ENCODE measurements around the gene CELA3B.

The CELA3B gene

GRCh38 chr1:22030057-22030456, 53.2 kb downstream of the CELA3B start:
- TF ChIP-seq POLR2AphosphoS5 (IDR thresholded peaks at IDR 0.05; ENCODE audit: low read depth, low read length) (no peak), TAF1 (IDR thresholded peaks at IDR 0.05; ENCODE audit: borderline replicate concordance, insufficient read depth, low read length) (no peak), SIN3A (IDR thresholded peaks at IDR 0.05; ENCODE audit: borderline replicate concordance, insufficient read depth, low read length) (no peak), FOXP2 (optimal IDR thresholded peaks at IDR 0.05; ENCODE audit: borderline replicate concordance, extremely low read depth, extremely low read length, insufficient read depth) (no peak)
- TF ChIP-seq, protein P1, sequence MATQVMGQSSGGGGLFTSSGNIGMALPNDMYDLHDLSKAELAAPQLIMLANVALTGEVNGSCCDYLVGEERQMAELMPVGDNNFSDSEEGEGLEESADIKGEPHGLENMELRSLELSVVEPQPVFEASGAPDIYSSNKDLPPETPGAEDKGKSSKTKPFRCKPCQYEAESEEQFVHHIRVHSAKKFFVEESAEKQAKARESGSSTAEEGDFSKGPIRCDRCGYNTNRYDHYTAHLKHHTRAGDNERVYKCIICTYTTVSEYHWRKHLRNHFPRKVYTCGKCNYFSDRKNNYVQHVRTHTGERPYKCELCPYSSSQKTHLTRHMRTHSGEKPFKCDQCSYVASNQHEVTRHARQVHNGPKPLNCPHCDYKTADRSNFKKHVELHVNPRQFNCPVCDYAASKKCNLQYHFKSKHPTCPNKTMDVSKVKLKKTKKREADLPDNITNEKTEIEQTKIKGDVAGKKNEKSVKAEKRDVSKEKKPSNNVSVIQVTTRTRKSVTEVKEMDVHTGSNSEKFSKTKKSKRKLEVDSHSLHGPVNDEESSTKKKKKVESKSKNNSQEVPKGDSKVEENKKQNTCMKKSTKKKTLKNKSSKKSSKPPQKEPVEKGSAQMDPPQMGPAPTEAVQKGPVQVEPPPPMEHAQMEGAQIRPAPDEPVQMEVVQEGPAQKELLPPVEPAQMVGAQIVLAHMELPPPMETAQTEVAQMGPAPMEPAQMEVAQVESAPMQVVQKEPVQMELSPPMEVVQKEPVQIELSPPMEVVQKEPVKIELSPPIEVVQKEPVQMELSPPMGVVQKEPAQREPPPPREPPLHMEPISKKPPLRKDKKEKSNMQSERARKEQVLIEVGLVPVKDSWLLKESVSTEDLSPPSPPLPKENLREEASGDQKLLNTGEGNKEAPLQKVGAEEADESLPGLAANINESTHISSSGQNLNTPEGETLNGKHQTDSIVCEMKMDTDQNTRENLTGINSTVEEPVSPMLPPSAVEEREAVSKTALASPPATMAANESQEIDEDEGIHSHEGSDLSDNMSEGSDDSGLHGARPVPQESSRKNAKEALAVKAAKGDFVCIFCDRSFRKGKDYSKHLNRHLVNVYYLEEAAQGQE (IDR thresholded peaks at IDR 0.05; ENCODE audit: insufficient read depth in 1 of 2, low read depth in 2 of 2, low read length in 2 of 2): no peak

DNA sequence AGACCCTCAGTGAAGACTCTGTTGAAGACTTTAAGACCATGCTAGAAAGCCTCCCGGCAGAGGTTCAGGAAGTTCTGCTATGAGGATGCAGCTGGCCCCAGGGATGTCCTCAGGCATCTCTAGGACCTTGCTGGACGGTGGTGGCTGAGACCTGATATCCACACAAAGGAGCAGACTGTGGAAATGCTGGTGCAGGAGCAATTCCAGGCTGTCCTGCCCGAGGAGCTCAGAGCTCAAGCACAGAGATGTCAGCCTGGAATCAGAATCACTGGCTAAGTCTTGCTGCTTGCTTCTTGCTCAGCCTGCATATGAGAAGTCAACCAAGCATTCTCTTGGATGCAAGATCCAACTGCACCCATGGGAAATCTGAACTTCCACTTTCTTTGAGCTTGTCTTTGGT, 53.7 kb downstream of the CELA3B start:
- TF ChIP-seq TAF1 (IDR thresholded peaks at IDR 0.05; ENCODE audit: borderline replicate concordance, insufficient read depth, low read length): no peak
- no peak for TF ChIP-seq SIN3A (IDR thresholded peaks at IDR 0.05; ENCODE audit: borderline replicate concordance, insufficient read depth, low read length)
- TF ChIP-seq, protein P1 (IDR thresholded peaks at IDR 0.05; ENCODE audit: insufficient read depth in 1 of 2, low read depth in 2 of 2, low read length in 2 of 2): no peak
- no peak for TF ChIP-seq POLR2AphosphoS5 (IDR thresholded peaks at IDR 0.05; ENCODE audit: low read depth, low read length)
- TF ChIP-seq FOXP2 (optimal IDR thresholded peaks at IDR 0.05; ENCODE audit: borderline replicate concordance, extremely low read depth, extremely low read length, insufficient read depth): no peak

GRCh38 chr1:22031214-22031962, 54.6 kb downstream of the CELA3B start:
- TF ChIP-seq, protein P1 (IDR thresholded peaks at IDR 0.05; ENCODE audit: insufficient read depth in 1 of 2, low read depth in 2 of 2, low read length in 2 of 2): no peak

- TF ChIP-seq, protein P1 (IDR thresholded peaks at IDR 0.05; ENCODE audit: insufficient read depth in 1 of 2, low read depth in 2 of 2, low read length in 2 of 2): no peak
- TF ChIP-seq SIN3A (IDR thresholded peaks at IDR 0.05; ENCODE audit: borderline replicate concordance, insufficient read depth, low read length): no peak
- TF ChIP-seq FOXP2 (optimal IDR thresholded peaks at IDR 0.05; ENCODE audit: borderline replicate concordance, extremely low read depth, extremely low read length, insufficient read depth): no peak
- TF ChIP-seq TAF1 (IDR thresholded peaks at IDR 0.05; ENCODE audit: borderline replicate concordance, insufficient read depth, low read length): no peak
- TF ChIP-seq POLR2AphosphoS5 (IDR thresholded peaks at IDR 0.05; ENCODE audit: low read depth, low read length): no peak
Measured at GRCh38 chr1:22037520-22037919, 60.7 kb downstream of the CELA3B start.

GRCh38 chr1:22038036-22038435, 61.2 kb downstream of the CELA3B start:
- no peak for TF ChIP-seq POLR2AphosphoS5 (IDR thresholded peaks at IDR 0.05; ENCODE audit: low read depth, low read length)
- no peak for TF ChIP-seq FOXP2 (optimal IDR thresholded peaks at IDR 0.05; ENCODE audit: borderline replicate concordance, extremely low read depth, extremely low read length, insufficient read depth)
- TF ChIP-seq, protein P1 (IDR thresholded peaks at IDR 0.05; ENCODE audit: insufficient read depth in 1 of 2, low read depth in 2 of 2, low read length in 2 of 2): no peak
- TF ChIP-seq SIN3A (IDR thresholded peaks at IDR 0.05; ENCODE audit: borderline replicate concordance, insufficient read depth, low read length): no peak
- no peak for TF ChIP-seq TAF1 (IDR thresholded peaks at IDR 0.05; ENCODE audit: borderline replicate concordance, insufficient read depth, low read length)

Measured in PFSK-1 (cell line).